ENCODE results near the gene VSIG10.
A peak's percentile ranks its signal among the peaks of the same experiment; 100 is the strongest.

VSIG10 gene

GRCh38 chr12:118060301-118061010, 43.4 kb downstream of the VSIG10 start:
- no peaks in the 10 kb centered on the region for H3K79me2 ChIP-seq (ENCODE audit: insufficient read depth, low read depth)

DNA sequence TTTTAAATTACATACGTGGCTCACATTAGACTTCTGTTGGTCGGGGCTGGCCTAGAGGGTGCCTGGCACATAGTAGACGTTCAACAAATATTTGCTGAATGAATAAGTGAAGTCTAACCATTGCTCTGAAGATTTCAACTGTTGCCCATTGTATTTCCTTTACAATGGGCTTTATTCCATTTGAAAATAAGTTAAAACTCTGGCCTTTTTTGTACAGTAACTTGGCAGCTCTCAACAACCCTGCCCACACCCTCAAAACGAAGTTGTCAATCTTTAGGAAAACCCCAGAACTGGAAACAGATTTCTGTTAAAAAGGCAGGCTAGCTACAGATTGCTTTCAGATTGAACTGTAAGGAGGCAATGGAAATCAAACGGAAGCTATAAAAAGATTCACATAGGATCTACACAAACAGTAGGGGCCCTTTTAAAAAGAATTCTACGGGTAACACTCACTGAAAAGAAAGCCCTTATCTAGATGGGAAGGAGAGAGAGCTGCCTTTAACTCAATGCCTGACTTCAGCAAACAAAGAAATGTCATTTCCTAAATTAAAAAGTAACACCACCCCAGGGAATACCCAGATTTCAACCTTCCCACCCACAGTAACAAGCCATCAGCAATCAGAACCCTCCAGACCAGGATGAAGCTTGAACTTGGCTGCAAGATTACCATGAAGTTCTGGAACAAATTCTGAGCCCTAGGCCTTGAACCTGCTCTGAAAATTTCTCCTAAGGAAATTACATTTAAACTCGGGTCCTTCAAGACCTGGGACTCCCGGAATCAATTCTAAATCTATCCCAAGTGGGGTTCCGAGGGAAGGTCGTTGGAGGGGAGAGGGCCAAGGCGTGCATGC, 44.2 kb downstream of the VSIG10 start:
- no peak overlapping the region for H3K27ac ChIP-seq
- H2AFZ ChIP-seq (ENCODE audit: low read depth): no peak overlapping the region
- no peak for TF ChIP-seq CTCF (conservative IDR thresholded peaks at IDR 0.05; ENCODE audit: low read depth, low read length)
- H3K4me2 ChIP-seq: peak overlapping the region; percentile 60; the same call in 1 of the 2 replicates
- H3K36me3 ChIP-seq (ENCODE audit: insufficient read depth): no peaks in the 10 kb centered on the region
- no peak overlapping the region for H3K4me3 ChIP-seq (IDR thresholded peaks at IDR 0.05; ENCODE audit: insufficient read depth, low read depth, low read length)
- peaks cover 6% of the 10 kb centered on the region for H3K4me1 ChIP-seq (ENCODE audit: low read depth, poor library complexity, severe bottlenecking)
- no peaks in the 10 kb centered on the region for H3K79me2 ChIP-seq (ENCODE audit: insufficient read depth, low read depth)
- H3K9ac ChIP-seq: no peak overlapping the region
- H4K20me1 ChIP-seq (ENCODE audit: insufficient read depth): no peaks in the 10 kb centered on the region
- no peaks in the 10 kb centered on the region for H3K27me3 ChIP-seq (ENCODE audit: insufficient read depth, low read depth)

More at GRCh38 chr12:118060301-118061010, 43.4 kb downstream of the VSIG10 start:
- TF ChIP-seq CTCF (conservative IDR thresholded peaks at IDR 0.05; ENCODE audit: low read depth, low read length): no peak
- no peak overlapping the region for H3K27ac ChIP-seq
- H3K36me3 ChIP-seq (ENCODE audit: insufficient read depth): no peaks in the 10 kb centered on the region
- no peak overlapping the region for H3K4me3 ChIP-seq (IDR thresholded peaks at IDR 0.05; ENCODE audit: insufficient read depth, low read depth, low read length)
- H3K27me3 ChIP-seq (ENCODE audit: insufficient read depth, low read depth): no peaks in the 10 kb centered on the region
- H3K4me1 ChIP-seq (ENCODE audit: low read depth, poor library complexity, severe bottlenecking): peaks cover 3% of the 10 kb centered on the region
- no peaks in the 10 kb centered on the region for H4K20me1 ChIP-seq (ENCODE audit: insufficient read depth)
- peak overlapping the region; percentile 60 for H3K4me2 ChIP-seq
- peak overlapping the region; percentile 57; the same call in 1 of the 2 replicates for H3K9ac ChIP-seq
- peak overlapping the region; percentile 22; the same call in 1 of the 2 replicates for H2AFZ ChIP-seq (ENCODE audit: low read depth)

DNA sequence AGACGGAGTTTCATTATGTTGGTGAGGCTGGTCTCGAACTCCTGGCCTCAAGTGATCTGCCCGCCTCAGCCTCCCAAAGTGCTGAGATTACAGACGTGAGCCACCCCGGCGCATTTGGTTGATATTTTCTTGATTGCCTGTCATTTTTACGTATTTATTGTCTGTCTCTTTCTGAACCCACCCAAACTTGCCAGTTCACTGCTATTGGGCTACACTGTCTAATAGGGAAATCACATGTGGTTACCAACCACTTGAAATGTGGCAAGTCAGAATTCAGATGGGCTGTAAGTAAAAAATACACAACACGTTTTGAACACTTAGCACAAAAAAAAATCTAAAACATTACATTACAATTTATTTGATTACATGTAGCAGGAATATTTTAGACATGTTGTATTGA, 44.9 kb downstream of the VSIG10 start:
- H3K9ac ChIP-seq: no peak overlapping the region
- no peak overlapping the region for H3K4me2 ChIP-seq
- H2AFZ ChIP-seq (ENCODE audit: low read depth): no peak overlapping the region
- H3K4me3 ChIP-seq (IDR thresholded peaks at IDR 0.05; ENCODE audit: insufficient read depth, low read depth, low read length): no peak overlapping the region
- H3K36me3 ChIP-seq (ENCODE audit: insufficient read depth): no peaks in the 10 kb centered on the region
- no peak overlapping the region for H3K27ac ChIP-seq
- no peak for TF ChIP-seq CTCF (conservative IDR thresholded peaks at IDR 0.05; ENCODE audit: low read depth, low read length)
- no peaks in the 10 kb centered on the region for H3K79me2 ChIP-seq (ENCODE audit: insufficient read depth, low read depth)
- peaks cover 6% of the 10 kb centered on the region for H3K4me1 ChIP-seq (ENCODE audit: low read depth, poor library complexity, severe bottlenecking)
- H3K27me3 ChIP-seq (ENCODE audit: insufficient read depth, low read depth): no peaks in the 10 kb centered on the region
- H4K20me1 ChIP-seq (ENCODE audit: insufficient read depth): no peaks in the 10 kb centered on the region

DNA sequence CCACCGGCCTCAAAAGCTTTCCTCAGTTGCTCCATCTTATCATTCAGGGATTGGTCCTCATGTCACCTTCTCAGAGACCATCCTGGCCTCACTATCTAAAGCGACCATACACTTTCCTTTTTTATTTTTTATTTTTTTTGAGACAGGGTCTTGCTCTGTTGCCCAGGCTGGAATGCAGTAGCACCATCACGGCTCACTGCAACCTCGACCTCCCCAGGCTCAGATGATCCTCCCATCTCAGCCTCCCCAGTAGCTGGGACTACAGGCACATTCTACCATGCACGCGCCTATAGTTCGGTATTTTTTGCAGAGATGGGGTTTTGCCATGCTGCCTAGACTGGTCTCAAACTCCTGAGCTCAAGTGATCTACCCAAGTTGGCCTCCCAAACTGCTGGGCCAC, 45.6 kb downstream of the VSIG10 start:
- Histone ChIP-seq H3K27ac (no peak overlapping the region), H3K27me3 (ENCODE audit: insufficient read depth, low read depth) (no peaks in the 10 kb centered on the region), H3K4me2 (no peak overlapping the region), H3K4me3 (IDR thresholded peaks at IDR 0.05; ENCODE audit: insufficient read depth, low read depth, low read length) (no peak overlapping the region), H3K4me1 (ENCODE audit: low read depth, poor library complexity, severe bottlenecking) (peaks cover 3% of the 10 kb centered on the region), H3K9ac (no peak overlapping the region), H3K36me3 (ENCODE audit: insufficient read depth) (no peaks in the 10 kb centered on the region), H4K20me1 (ENCODE audit: insufficient read depth) (no peaks in the 10 kb centered on the region), H3K79me2 (ENCODE audit: insufficient read depth, low read depth) (no peaks in the 10 kb centered on the region), H2AFZ (ENCODE audit: low read depth) (no peak overlapping the region)
- TF ChIP-seq CTCF (conservative IDR thresholded peaks at IDR 0.05; ENCODE audit: low read depth, low read length): no peak

All from KMS-11 (cell line).